HUDEP-2 (cell line): ENCODE data around the gene SLC25A3.

Experiments used
- DNase-seq, 76 experiments: peaks; one replicate each; lab custom pipeline; 2025; ENCODE audit not compliant: unreplicated experiment in 76 of 76; lab: John Stamatoyannopoulos, UW

The SLC25A3 gene

GRCh38 chr12:98653866-98654493 lies 60.5 kb downstream of the SLC25A3 start:
- peak in 27 of 76 experiments; percentile 1 to 60 (median 28) for DNase-seq
